GM23338 (cell line): ENCODE results near the gene ONECUT1. TPM values are rescaled to one million over a fixed set of nuclear protein-coding genes. Genes with fewer than 3 reads are reported as not detected.

ENCODE experiments used
- ATAC-seq: fragments of 200-7000 bp; cut with Tn5 transposase; 3 replicates; pipeline ENCODE4 v1.9.1; 2020
- DNase-seq: peaks from one replicate; pipeline ENCODE4 v3.0.0-alpha.2; 2015; ENCODE audit warnings: low spot score
- H2AFZ ChIP-seq: fragments of 200-600 bp; sonication (generic); 2 replicates; pipeline ENCODE4 v1.8.0; 2016; ENCODE audit warnings: antibody characterized with exemption, mild to moderate bottlenecking, moderate library complexity
- H3F3A ChIP-seq: fragments of 200-600 bp; sonication (generic); replicated peaks from 2 replicates; pipeline ENCODE4 v1.8.0; 2017; ENCODE audit warnings: antibody characterized with exemption, mixed run types, low read depth
- H3K27ac ChIP-seq: fragments of 200-600 bp; sonication (generic); 2 replicates; pipeline ENCODE4 v1.6.1; 2016; ENCODE audit warnings: low read depth
- H3K27me3 ChIP-seq: fragments of 200-600 bp; sonication (generic); 2 replicates; pipeline ENCODE4 v1.8.0; 2016; ENCODE audit warnings: mild to moderate bottlenecking, mixed run types, moderate library complexity; ENCODE audit not compliant: insufficient read depth
- H3K36me3 ChIP-seq: fragments of 200-600 bp; sonication (generic); 2 replicates; pipeline ENCODE4 v1.8.0; 2016; ENCODE audit warnings: mild to moderate bottlenecking; ENCODE audit not compliant: insufficient read depth
- H3K4me1 ChIP-seq: fragments of 200-600 bp; sonication (generic); 2 replicates; pipeline ENCODE4 v1.8.0; 2016; ENCODE audit warnings: mild to moderate bottlenecking, moderate library complexity; ENCODE audit not compliant: insufficient read depth
- H3K4me2 ChIP-seq: fragments of 200-600 bp; sonication (generic); 2 replicates; pipeline ENCODE4 v1.7.1; 2017; ENCODE audit warnings: mixed run types
- H3K4me3 ChIP-seq: fragments of 200-600 bp; sonication (generic); 2 replicates; pipeline ENCODE4 v1.6.1; 2016; ENCODE audit warnings: mixed run types
- H3K79me2 ChIP-seq: fragments of 200-600 bp; sonication (generic); replicated peaks from 2 replicates; pipeline ENCODE4 v1.8.0; 2017; ENCODE audit warnings: mild to moderate bottlenecking; ENCODE audit not compliant: insufficient read depth
- H3K9me2 ChIP-seq: fragments of 200-600 bp; sonication (generic); 2 replicates; pipeline ENCODE4 v1.8.0; 2017; ENCODE audit not compliant: insufficient read depth
- H4K20me1 ChIP-seq: fragments of 200-600 bp; sonication (generic); replicated peaks from 2 replicates; pipeline ENCODE4 v1.8.0; 2017; ENCODE audit warnings: mild to moderate bottlenecking; ENCODE audit not compliant: insufficient read depth
- H3K27ac Mint-ChIP-seq: 2 replicates; pipeline ENCODE4 v1.8.0; 2020; ENCODE audit warnings: inconsistent platforms, mild to moderate bottlenecking, moderate library complexity, mixed read lengths
- H3K27me3 Mint-ChIP-seq: 3 replicates; pipeline ENCODE4 v1.8.0; 2022; ENCODE audit warnings: low read depth, mild to moderate bottlenecking, moderate library complexity, mixed read lengths, inconsistent platforms; ENCODE audit not compliant: insufficient read depth, poor library complexity
- H3K36me3 Mint-ChIP-seq: 3 replicates; pipeline ENCODE4 v1.8.0; 2021; ENCODE audit warnings: low read depth, mild to moderate bottlenecking, inconsistent platforms, moderate library complexity, mixed read lengths
- H3K4me1 Mint-ChIP-seq: 3 replicates; pipeline ENCODE4 v1.8.0; 2020; ENCODE audit warnings: mild to moderate bottlenecking, inconsistent platforms, mixed read lengths
- H3K4me3 Mint-ChIP-seq: 3 replicates; pipeline ENCODE4 v1.8.0; 2021; ENCODE audit warnings: moderate library complexity, mild to moderate bottlenecking, inconsistent platforms, mixed read lengths
- H3K9me3 Mint-ChIP-seq: 3 replicates; pipeline ENCODE4 v1.8.0; 2020; ENCODE audit warnings: moderate library complexity, mild to moderate bottlenecking, inconsistent platforms, mixed read lengths
- CREB1 ChIP-seq: fragments of 250-450 bp; sonication (Bioruptor Pico); IDR thresholded peaks from 2 replicates; pipeline ENCODE4 v1.5.0; 2020; ENCODE audit warnings: low read depth, mild to moderate bottlenecking, moderate library complexity
- EZH2 ChIP-seq: fragments of 200-600 bp; sonication (generic); IDR thresholded peaks from one replicate; pipeline ENCODE4 v1.8.0; 2017; ENCODE audit warnings: antibody characterized with exemption, mild to moderate bottlenecking, low read depth; ENCODE audit not compliant: unreplicated experiment
- EZH2phosphoT487 ChIP-seq: fragments of 200-600 bp; sonication (generic); IDR thresholded peaks from one replicate; pipeline ENCODE4 v1.8.1; 2018; ENCODE audit warnings: antibody characterized with exemption; ENCODE audit not compliant: unreplicated experiment
- JUNB ChIP-seq: IDR thresholded peaks from one replicate; pipeline ENCODE4 v1.6.1; 2016; ENCODE audit warnings: antibody characterized with exemption; ENCODE audit not compliant: unreplicated experiment
- NANOG ChIP-seq: IDR thresholded peaks from 2 replicates; pipeline ENCODE4 v1.6.1; 2016; ENCODE audit warnings: antibody characterized with exemption, borderline replicate concordance
- POLR2AphosphoS5 ChIP-seq: IDR thresholded peaks from 2 replicates; pipeline ENCODE4 v1.6.1; 2016; ENCODE audit warnings: antibody characterized with exemption, low read depth
- STAT1 ChIP-seq: IDR thresholded peaks from one replicate; pipeline ENCODE4 v1.6.1; 2016; ENCODE audit warnings: antibody characterized with exemption; ENCODE audit not compliant: unreplicated experiment
- ZNF114 ChIP-seq: fragments of 250-450 bp; sonication (Bioruptor Pico); IDR thresholded peaks from 2 replicates; pipeline ENCODE4 v1.5.0; 2020; ENCODE audit warnings: mild to moderate bottlenecking, moderate library complexity
- ZNF331 ChIP-seq: fragments of 250-450 bp; sonication (Bioruptor Pico); IDR thresholded peaks from 2 replicates; pipeline ENCODE4 v1.5.0; 2020; ENCODE audit warnings: low read depth, mild to moderate bottlenecking, moderate library complexity
- polyA plus RNA-seq: library from polyadenylated mRNA; unstranded; fragments of >200 nt; fragmentation: Nextera tagmentation; extraction: Ambion mirVana; gene quantifications from 2 replicates; pipeline ENCODE4 v1.2.1, GENCODE V29; 2016
- total RNA-seq: library from RNA; depleted of rRNA; stranded (reverse); fragments of >200 nt; shearing (Covaris generic); gene quantifications from 2 replicates; pipeline ENCODE4 v1.2.3, GENCODE V29; 2014
- TF ChIP-seq, protein P1 (sequence below): IDR thresholded peaks from 2 replicates; pipeline ENCODE4 v1.6.1; 2016; ENCODE audit warnings: antibody characterized with exemption
- TF ChIP-seq, protein P2 (sequence below): fragments of 250-450 bp; sonication (Bioruptor Pico); IDR thresholded peaks from 2 replicates; pipeline ENCODE4 v1.5.0; 2020; ENCODE audit warnings: mild to moderate bottlenecking, moderate library complexity
- TF ChIP-seq, protein P3 (sequence below): IDR thresholded peaks from one replicate; pipeline ENCODE4 v1.6.1; 2018; ENCODE audit warnings: antibody characterized with exemption; ENCODE audit not compliant: unreplicated experiment
- TF ChIP-seq, protein P4 (sequence below), 2 experiments: fragments of 200-600 bp in 1 of 2; sonication (generic) in 1 of 2; conservative IDR thresholded peaks; 2 replicates each; pipeline versions ENCODE4 v1.5.1 to v1.6.1; 2016 to 2017; ENCODE audit warnings: antibody characterized with exemption in 2 of 2, low read depth in 2 of 2, mild to moderate bottlenecking in 2 of 2, moderate library complexity in 1 of 2

ONECUT1 gene
- total and polyA plus RNA-seq, 2 experiments from 2014 or later = 4.3 to 9.4 TPM

DNA sequence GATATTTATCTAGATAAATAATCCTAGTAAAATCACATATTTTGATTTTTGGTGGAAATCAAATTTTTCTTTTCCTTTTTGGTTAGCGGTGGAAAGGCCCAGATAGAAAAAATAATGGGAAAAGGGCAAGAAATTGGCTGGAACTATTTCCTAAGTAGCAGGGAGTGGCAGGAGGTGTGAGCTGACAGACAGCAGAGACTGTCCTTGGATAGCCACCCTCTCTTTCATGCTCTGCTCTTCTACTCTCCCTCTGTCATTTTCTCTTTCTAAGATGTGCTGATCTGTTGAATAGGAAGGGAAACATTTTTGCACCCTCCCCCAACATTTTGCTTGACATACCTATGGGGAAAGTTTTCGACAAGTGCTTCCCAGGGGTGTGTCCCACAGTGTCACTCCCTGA is 18.9 kb upstream of the ONECUT1 start:
- Mint-ChIP-seq H3K27me3 (peaks cover 9% of the 10 kb centered on the region), H3K36me3 (no peaks in the 10 kb centered on the region), H3K9me3 (no peaks in the 10 kb centered on the region), H3K27ac (no peak overlapping the region), H3K4me3 (no peak overlapping the region), H3K4me1 (peaks cover 20% of the 10 kb centered on the region; the same call in 2 of the 3 replicates)
- TF ChIP-seq, protein P1, sequence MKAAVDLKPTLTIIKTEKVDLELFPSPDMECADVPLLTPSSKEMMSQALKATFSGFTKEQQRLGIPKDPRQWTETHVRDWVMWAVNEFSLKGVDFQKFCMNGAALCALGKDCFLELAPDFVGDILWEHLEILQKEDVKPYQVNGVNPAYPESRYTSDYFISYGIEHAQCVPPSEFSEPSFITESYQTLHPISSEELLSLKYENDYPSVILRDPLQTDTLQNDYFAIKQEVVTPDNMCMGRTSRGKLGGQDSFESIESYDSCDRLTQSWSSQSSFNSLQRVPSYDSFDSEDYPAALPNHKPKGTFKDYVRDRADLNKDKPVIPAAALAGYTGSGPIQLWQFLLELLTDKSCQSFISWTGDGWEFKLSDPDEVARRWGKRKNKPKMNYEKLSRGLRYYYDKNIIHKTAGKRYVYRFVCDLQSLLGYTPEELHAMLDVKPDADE = no peak
- TF ChIP-seq JUNB = no peak
- no peak for TF ChIP-seq ZNF114
- TF ChIP-seq NANOG = no peak
- TF ChIP-seq EZH2 = no peak
- TF ChIP-seq, protein P2, sequence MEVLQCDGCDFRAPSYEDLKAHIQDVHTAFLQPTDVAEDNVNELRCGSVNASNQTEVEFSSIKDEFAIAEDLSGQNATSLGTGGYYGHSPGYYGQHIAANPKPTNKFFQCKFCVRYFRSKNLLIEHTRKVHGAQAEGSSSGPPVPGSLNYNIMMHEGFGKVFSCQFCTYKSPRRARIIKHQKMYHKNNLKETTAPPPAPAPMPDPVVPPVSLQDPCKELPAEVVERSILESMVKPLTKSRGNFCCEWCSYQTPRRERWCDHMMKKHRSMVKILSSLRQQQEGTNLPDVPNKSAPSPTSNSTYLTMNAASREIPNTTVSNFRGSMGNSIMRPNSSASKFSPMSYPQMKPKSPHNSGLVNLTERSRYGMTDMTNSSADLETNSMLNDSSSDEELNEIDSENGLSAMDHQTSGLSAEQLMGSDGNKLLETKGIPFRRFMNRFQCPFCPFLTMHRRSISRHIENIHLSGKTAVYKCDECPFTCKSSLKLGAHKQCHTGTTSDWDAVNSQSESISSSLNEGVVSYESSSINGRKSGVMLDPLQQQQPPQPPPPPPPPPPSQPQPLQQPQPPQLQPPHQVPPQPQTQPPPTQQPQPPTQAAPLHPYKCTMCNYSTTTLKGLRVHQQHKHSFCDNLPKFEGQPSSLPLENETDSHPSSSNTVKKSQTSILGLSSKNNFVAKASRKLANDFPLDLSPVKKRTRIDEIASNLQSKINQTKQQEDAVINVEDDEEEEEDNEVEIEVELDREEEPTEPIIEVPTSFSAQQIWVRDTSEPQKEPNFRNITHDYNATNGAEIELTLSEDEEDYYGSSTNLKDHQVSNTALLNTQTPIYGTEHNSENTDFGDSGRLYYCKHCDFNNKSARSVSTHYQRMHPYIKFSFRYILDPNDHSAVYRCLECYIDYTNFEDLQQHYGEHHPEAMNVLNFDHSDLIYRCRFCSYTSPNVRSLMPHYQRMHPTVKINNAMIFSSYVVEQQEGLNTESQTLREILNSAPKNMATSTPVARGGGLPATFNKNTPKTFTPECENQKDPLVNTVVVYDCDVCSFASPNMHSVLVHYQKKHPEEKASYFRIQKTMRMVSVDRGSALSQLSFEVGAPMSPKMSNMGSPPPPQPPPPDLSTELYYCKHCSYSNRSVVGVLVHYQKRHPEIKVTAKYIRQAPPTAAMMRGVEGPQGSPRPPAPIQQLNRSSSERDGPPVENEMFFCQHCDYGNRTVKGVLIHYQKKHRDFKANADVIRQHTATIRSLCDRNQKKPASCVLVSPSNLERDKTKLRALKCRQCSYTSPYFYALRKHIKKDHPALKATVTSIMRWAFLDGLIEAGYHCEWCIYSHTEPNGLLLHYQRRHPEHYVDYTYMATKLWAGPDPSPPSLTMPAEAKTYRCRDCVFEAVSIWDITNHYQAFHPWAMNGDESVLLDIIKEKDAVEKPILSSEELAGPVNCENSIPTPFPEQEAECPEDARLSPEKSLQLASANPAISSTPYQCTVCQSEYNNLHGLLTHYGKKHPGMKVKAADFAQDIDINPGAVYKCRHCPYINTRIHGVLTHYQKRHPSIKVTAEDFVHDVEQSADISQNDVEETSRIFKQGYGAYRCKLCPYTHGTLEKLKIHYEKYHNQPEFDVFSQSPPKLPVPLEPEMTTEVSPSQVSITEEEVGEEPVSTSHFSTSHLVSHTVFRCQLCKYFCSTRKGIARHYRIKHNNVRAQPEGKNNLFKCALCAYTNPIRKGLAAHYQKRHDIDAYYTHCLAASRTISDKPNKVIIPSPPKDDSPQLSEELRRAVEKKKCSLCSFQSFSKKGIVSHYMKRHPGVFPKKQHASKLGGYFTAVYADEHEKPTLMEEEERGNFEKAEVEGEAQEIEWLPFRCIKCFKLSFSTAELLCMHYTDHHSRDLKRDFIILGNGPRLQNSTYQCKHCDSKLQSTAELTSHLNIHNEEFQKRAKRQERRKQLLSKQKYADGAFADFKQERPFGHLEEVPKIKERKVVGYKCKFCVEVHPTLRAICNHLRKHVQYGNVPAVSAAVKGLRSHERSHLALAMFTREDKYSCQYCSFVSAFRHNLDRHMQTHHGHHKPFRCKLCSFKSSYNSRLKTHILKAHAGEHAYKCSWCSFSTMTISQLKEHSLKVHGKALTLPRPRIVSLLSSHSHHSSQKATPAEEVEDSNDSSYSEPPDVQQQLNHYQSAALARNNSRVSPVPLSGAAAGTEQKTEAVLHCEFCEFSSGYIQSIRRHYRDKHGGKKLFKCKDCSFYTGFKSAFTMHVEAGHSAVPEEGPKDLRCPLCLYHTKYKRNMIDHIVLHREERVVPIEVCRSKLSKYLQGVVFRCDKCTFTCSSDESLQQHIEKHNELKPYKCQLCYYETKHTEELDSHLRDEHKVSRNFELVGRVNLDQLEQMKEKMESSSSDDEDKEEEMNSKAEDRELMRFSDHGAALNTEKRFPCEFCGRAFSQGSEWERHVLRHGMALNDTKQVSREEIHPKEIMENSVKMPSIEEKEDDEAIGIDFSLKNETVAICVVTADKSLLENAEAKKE (CRISPR knock-in tag) = no peak
- TF ChIP-seq, protein P3, sequence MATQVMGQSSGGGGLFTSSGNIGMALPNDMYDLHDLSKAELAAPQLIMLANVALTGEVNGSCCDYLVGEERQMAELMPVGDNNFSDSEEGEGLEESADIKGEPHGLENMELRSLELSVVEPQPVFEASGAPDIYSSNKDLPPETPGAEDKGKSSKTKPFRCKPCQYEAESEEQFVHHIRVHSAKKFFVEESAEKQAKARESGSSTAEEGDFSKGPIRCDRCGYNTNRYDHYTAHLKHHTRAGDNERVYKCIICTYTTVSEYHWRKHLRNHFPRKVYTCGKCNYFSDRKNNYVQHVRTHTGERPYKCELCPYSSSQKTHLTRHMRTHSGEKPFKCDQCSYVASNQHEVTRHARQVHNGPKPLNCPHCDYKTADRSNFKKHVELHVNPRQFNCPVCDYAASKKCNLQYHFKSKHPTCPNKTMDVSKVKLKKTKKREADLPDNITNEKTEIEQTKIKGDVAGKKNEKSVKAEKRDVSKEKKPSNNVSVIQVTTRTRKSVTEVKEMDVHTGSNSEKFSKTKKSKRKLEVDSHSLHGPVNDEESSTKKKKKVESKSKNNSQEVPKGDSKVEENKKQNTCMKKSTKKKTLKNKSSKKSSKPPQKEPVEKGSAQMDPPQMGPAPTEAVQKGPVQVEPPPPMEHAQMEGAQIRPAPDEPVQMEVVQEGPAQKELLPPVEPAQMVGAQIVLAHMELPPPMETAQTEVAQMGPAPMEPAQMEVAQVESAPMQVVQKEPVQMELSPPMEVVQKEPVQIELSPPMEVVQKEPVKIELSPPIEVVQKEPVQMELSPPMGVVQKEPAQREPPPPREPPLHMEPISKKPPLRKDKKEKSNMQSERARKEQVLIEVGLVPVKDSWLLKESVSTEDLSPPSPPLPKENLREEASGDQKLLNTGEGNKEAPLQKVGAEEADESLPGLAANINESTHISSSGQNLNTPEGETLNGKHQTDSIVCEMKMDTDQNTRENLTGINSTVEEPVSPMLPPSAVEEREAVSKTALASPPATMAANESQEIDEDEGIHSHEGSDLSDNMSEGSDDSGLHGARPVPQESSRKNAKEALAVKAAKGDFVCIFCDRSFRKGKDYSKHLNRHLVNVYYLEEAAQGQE = no peak
- TF ChIP-seq, protein P4, sequence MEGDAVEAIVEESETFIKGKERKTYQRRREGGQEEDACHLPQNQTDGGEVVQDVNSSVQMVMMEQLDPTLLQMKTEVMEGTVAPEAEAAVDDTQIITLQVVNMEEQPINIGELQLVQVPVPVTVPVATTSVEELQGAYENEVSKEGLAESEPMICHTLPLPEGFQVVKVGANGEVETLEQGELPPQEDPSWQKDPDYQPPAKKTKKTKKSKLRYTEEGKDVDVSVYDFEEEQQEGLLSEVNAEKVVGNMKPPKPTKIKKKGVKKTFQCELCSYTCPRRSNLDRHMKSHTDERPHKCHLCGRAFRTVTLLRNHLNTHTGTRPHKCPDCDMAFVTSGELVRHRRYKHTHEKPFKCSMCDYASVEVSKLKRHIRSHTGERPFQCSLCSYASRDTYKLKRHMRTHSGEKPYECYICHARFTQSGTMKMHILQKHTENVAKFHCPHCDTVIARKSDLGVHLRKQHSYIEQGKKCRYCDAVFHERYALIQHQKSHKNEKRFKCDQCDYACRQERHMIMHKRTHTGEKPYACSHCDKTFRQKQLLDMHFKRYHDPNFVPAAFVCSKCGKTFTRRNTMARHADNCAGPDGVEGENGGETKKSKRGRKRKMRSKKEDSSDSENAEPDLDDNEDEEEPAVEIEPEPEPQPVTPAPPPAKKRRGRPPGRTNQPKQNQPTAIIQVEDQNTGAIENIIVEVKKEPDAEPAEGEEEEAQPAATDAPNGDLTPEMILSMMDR (conservative IDR thresholded peaks at IDR 0.05; ENCODE audit: low read depth in 2 of 2) = no peak
- no peak for TF ChIP-seq STAT1
- no peak for TF ChIP-seq ZNF331
- TF ChIP-seq EZH2phosphoT487 = no peak
- no peak for TF ChIP-seq CREB1 (CRISPR knock-in tag)
- no peak for TF ChIP-seq POLR2AphosphoS5
- Histone ChIP-seq H3K36me3 (no peaks in the 10 kb centered on the region), H3K9me2 (no peaks in the 10 kb centered on the region), H3K4me1 (peaks cover 13% of the 10 kb centered on the region), H3F3A (peaks cover 6% of the 10 kb centered on the region), H3K4me3 (no peak overlapping the region), H3K79me2 (no peaks in the 10 kb centered on the region), H3K4me2 (no peak overlapping the region), H3K27me3 (peaks cover 47% of the 10 kb centered on the region), H3K27ac (no peak overlapping the region), H2AFZ (0 out of 2 replicates have a peak overlapping the region, but pooled peaks have one; percentile 15), H4K20me1 (no peaks in the 10 kb centered on the region)
- DNase-seq = no peak
- ATAC-seq = no peak
